Activated CD4-positive, alpha-beta T cell treated with anti-CD3 and anti-CD28 coated beads, Interleukin-2, Interleukin-6, amounts not matched to agents 100 ng/mL and 50 ng/mL, durations not matched to agents 16 hours and 8 hours (primary cell): Measurements from ENCODE around the gene DHRS3.
"Not testable (repeated sequence)": the region's sequence is repeated elsewhere in the genome, so short reads cannot be mapped to it uniquely, and the experiment has no call there.

Experiments
- DNase-seq: peaks from one replicate; pipeline ENCODE4 v3.0.0-alpha.2; 2020

Gene DHRS3

GRCh38 chr1:12552111-12552888 lies 65.7 kb downstream of the DHRS3 start:
- DNase-seq: no peak

- no peak for DNase-seq
Observed at GRCh38 chr1:12551584-12551983, 66.4 kb downstream of the DHRS3 start.

GRCh38 chr1:12549460-12550349 lies 68.3 kb downstream of the DHRS3 start:
- no peak for DNase-seq

GRCh38 chr1:12548973-12549459 lies 69.0 kb downstream of the DHRS3 start:
- DNase-seq: no peak

GRCh38 chr1:12548279-12548972 lies 69.6 kb downstream of the DHRS3 start:
- DNase-seq: no peak

GRCh38 chr1:12547586-12548225 lies 70.3 kb downstream of the DHRS3 start:
- no peak for DNase-seq

GRCh38 chr1:12546771-12547585 lies 71.0 kb downstream of the DHRS3 start:
- no peak for DNase-seq

GRCh38 chr1:12544992-12545391 lies 73.0 kb downstream of the DHRS3 start:
- no peak for DNase-seq

- no peak for DNase-seq
Observed at GRCh38 chr1:12544357-12544756, 73.7 kb downstream of the DHRS3 start.

- DNase-seq: no peak
Observed at GRCh38 chr1:12543740-12544154, 74.3 kb downstream of the DHRS3 start.

- DNase-seq: no peak
Observed at GRCh38 chr1:12542616-12543592, 75.1 kb downstream of the DHRS3 start.

- DNase-seq: no peak
Observed at GRCh38 chr1:12542138-12542465, 75.9 kb downstream of the DHRS3 start.

GRCh38 chr1:12541274-12542137 lies 76.5 kb downstream of the DHRS3 start:
- no peak for DNase-seq

GRCh38 chr1:12540580-12541273 lies 77.3 kb downstream of the DHRS3 start:
- DNase-seq: no peak

- DNase-seq: no peak
Observed at GRCh38 chr1:12539705-12540579, 78.1 kb downstream of the DHRS3 start.

GRCh38 chr1:12539320-12539704 lies 78.7 kb downstream of the DHRS3 start:
- no peak for DNase-seq

GRCh38 chr1:12538536-12538935 lies 79.5 kb downstream of the DHRS3 start:
- DNase-seq: not testable (repeated sequence)

- no peak for DNase-seq
Observed at GRCh38 chr1:12537906-12538461, 80.0 kb downstream of the DHRS3 start.
